Fibroblast of lung (primary cell): ENCODE measurements around the gene HIVEP1. TPM values are rescaled to one million over a fixed set of nuclear protein-coding genes. Genes with fewer than 3 reads are reported as not detected.

Experiments used
- DNase-seq, 2 donors: peaks; one replicate each; pipeline versions ENCODE4 v3.0.0 to v3.0.0-alpha.2; 2010; ENCODE audit warnings: low read depth in 2 of 2
- H2AFZ ChIP-seq: 2 replicates; pipeline ENCODE4 v1.5.1; 2012; ENCODE audit warnings: low read length, control low read depth, inconsistent platforms
- H3K27ac ChIP-seq: 2 replicates; pipeline ENCODE4 v1.5.1; 2011; ENCODE audit warnings: low read length, control low read depth; ENCODE audit not compliant: insufficient read depth
- H3K27me3 ChIP-seq: 2 replicates; pipeline ENCODE4 v1.5.1; 2011; ENCODE audit warnings: mild to moderate bottlenecking, low read length; ENCODE audit not compliant: control insufficient read depth, insufficient read depth
- H3K36me3 ChIP-seq: 2 replicates; pipeline ENCODE4 v1.5.1; 2011; ENCODE audit warnings: low read length; ENCODE audit not compliant: control insufficient read depth, insufficient read depth
- H3K4me1 ChIP-seq: 2 replicates; pipeline ENCODE4 v1.5.1; 2011; ENCODE audit warnings: low read length; ENCODE audit not compliant: control insufficient read depth, insufficient read depth; ENCODE audit errors: extremely low read depth
- H3K4me2 ChIP-seq: 2 replicates; pipeline ENCODE4 v1.5.1; 2011; ENCODE audit warnings: low read length, control low read depth; ENCODE audit not compliant: insufficient read depth; ENCODE audit errors: extremely low read depth
- H3K4me3 ChIP-seq, 4 experiments: fragments of 200-600 bp in 1 of 4; sonication (generic) in 1 of 4; replicated peaks in 1 of 4; 2 replicates each; pipeline ENCODE4 v1.5.1; 2011 to 2016; ENCODE audit warnings: low read length in 4 of 4, low read depth in 3 of 4, mild to moderate bottlenecking in 3 of 4, control low read depth in 2 of 4, inconsistent platforms in 1 of 4, mixed read lengths in 1 of 4; ENCODE audit not compliant: insufficient read depth in 1 of 4; ENCODE audit errors: control extremely low read depth in 1 of 4
- H3K79me2 ChIP-seq: 2 replicates; pipeline ENCODE4 v1.5.1; 2012; ENCODE audit warnings: mild to moderate bottlenecking, low read length, inconsistent platforms; ENCODE audit not compliant: control insufficient read depth, insufficient read depth
- H3K9ac ChIP-seq: 2 replicates; pipeline ENCODE4 v1.5.1; 2011; ENCODE audit warnings: mild to moderate bottlenecking, low read length, control low read depth; ENCODE audit not compliant: insufficient read depth
- H3K9me3 ChIP-seq: 2 replicates; pipeline ENCODE4 v1.5.1; 2012; ENCODE audit warnings: low read depth, low read length; ENCODE audit not compliant: control insufficient read depth, insufficient read depth
- H4K20me1 ChIP-seq: 2 replicates; pipeline ENCODE4 v1.5.1; 2011; ENCODE audit warnings: low read length; ENCODE audit not compliant: control insufficient read depth, insufficient read depth; ENCODE audit errors: extremely low read depth
- CTCF ChIP-seq, 2 donors: IDR thresholded peaks in 1 of 2; conservative IDR thresholded peaks in 1 of 2; 1 replicate in 1 of 2; 2 replicates in 1 of 2; pipeline ENCODE4 v1.5.1; 2011 to 2012; ENCODE audit warnings: low read length in 2 of 2, control low read depth in 1 of 2, inconsistent platforms in 1 of 2, low read depth in 1 of 2, mild to moderate bottlenecking in 1 of 2
- EZH2 ChIP-seq: IDR thresholded peaks from 2 replicates; pipeline ENCODE4 v1.5.1; 2012; ENCODE audit warnings: low read length, control low read depth, mild to moderate bottlenecking; ENCODE audit errors: missing control alignments
- polyA plus RNA-seq, 2 donors: library from polyadenylated mRNA; depleted of rRNA in 1 of 2; stranded (reverse) in 1 of 2; unstranded in 1 of 2; fragments of >200 nt; gene quantifications; 2 replicates each; pipeline ENCODE4 v1.2.1, GENCODE V29; 2011 to 2012; ENCODE audit warnings: missing spikeins in 1 of 2
- total RNA-seq: library from RNA; depleted of rRNA; stranded (reverse); fragments of >200 nt; gene quantifications from 2 replicates; pipeline ENCODE4 v1.2.1, GENCODE V29; 2014

Gene HIVEP1
- total and polyA plus RNA-seq, 2 donors (not counting 1 experiment from before 2014, with no cell fraction given): 9.9 to 14.6 TPM

DNA sequence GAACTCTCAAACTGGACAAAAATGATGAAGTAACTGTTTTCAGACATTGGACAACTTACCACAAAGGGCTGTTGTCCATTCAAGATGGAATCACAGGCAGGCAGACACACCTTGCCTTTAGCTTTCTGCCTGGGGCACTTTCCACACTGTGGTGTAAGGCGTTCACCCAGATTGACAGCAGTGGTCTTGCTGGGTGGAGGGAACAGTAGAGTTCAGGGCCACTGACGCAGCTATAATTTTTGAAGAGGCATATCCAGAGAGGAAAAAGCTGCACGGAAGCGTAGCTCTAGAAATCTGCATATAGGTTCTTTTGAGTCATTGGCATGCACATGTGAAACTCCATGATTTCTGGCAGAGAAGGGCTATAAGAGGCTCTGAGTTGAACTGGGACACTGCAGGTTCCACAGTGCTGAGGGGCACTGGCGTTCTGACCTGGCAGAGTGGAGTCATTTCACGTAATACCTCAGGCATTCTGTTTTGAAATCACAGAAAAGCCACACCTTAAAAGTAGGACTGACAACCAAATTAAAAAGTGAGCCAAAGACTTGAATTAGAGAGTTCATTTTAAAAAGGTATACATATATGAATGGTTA lies 173.1 kb downstream of the HIVEP1 start:
- peaks cover 2% of the 10 kb centered on the region for H3K4me1 ChIP-seq
- no peak for TF ChIP-seq CTCF (conservative IDR thresholded peaks at IDR 0.05 in 1 of 2, IDR thresholded peaks at IDR 0.05 in 1 of 2; ENCODE audit: low read depth in 1 of 2, low read length in 2 of 2)
- no peak for TF ChIP-seq EZH2
- no peak overlapping the region for H3K4me3 ChIP-seq
- H3K4me2 ChIP-seq: no peak overlapping the region
- H2AFZ ChIP-seq: no peak overlapping the region
- no peaks in the 10 kb centered on the region for H3K27me3 ChIP-seq
- no peaks in the 10 kb centered on the region for H3K79me2 ChIP-seq
- H3K36me3 ChIP-seq: no peaks in the 10 kb centered on the region
- H3K9ac ChIP-seq: no peak overlapping the region
- H4K20me1 ChIP-seq: no peaks in the 10 kb centered on the region
- H3K9me3 ChIP-seq: no peaks in the 10 kb centered on the region
- DNase-seq: no peak
- H3K27ac ChIP-seq: no peak overlapping the region

DNA sequence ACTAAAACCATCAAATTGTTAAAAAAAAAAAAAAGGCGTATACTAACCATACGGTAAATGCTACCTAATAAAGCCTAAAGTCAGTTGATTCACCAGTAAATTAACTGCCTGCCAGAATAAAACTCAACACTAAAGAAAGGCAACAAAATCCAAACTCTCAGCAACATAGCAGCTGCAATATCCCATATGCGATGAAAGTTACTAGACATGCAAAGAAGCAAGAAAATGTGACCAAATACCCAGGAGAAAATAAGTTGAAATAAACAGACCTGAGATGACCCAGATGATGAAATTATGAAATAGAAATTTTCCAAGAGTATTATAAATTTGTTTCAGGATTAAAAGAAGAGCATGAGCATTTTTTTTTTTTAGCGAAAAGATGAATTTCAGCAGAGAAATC lies 174.4 kb downstream of the HIVEP1 start:
- H4K20me1 ChIP-seq: no peaks in the 10 kb centered on the region
- H3K4me3 ChIP-seq: no peak overlapping the region
- TF ChIP-seq EZH2 (no peak), CTCF (conservative IDR thresholded peaks at IDR 0.05 in 1 of 2, IDR thresholded peaks at IDR 0.05 in 1 of 2; ENCODE audit: low read depth in 1 of 2, low read length in 2 of 2) (no peak)
- no peaks in the 10 kb centered on the region for H3K27me3 ChIP-seq
- H3K4me2 ChIP-seq: no peak overlapping the region
- H3K4me1 ChIP-seq: peaks cover 2% of the 10 kb centered on the region
- no peak overlapping the region for H3K27ac ChIP-seq
- no peaks in the 10 kb centered on the region for H3K79me2 ChIP-seq
- no peak overlapping the region for H2AFZ ChIP-seq
- no peaks in the 10 kb centered on the region for H3K36me3 ChIP-seq
- no peaks in the 10 kb centered on the region for H3K9me3 ChIP-seq
- no peak for DNase-seq
- no peak overlapping the region for H3K9ac ChIP-seq

DNA sequence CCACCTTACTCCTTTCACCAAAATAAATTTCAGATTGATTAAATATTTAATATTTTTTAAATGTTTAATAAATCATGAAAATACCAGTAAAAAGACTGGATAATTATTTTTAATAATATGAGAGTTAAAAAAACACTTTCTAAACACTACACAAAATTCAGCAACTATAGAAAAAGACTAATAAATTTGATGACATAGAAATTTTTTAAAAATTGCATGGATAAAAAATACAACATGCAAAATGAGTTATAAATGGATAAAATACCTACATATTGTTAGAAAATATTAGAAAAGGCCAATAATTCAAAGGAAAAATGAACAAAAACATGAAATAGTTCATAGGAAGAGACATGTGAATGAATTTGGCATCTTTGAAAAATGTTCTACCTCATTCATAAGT lies 177.0 kb downstream of the HIVEP1 start:
- H3K4me1 ChIP-seq: no peaks in the 10 kb centered on the region
- TF ChIP-seq EZH2 (no peak), CTCF (conservative IDR thresholded peaks at IDR 0.05 in 1 of 2, IDR thresholded peaks at IDR 0.05 in 1 of 2; ENCODE audit: low read depth in 1 of 2, low read length in 2 of 2) (no peak)
- no peaks in the 10 kb centered on the region for H3K9me3 ChIP-seq
- H3K9ac ChIP-seq: no peak overlapping the region
- no peak overlapping the region for H3K4me2 ChIP-seq
- H2AFZ ChIP-seq: no peak overlapping the region
- no peak overlapping the region for H3K4me3 ChIP-seq
- H4K20me1 ChIP-seq: no peaks in the 10 kb centered on the region
- no peak overlapping the region for H3K27ac ChIP-seq
- H3K79me2 ChIP-seq: no peaks in the 10 kb centered on the region
- H3K27me3 ChIP-seq: no peaks in the 10 kb centered on the region
- H3K36me3 ChIP-seq: no peaks in the 10 kb centered on the region
- DNase-seq: no peak
